GM19438 (cell line): ENCODE measurements around the gene RHBDD1.

Experiments used
- ATAC-seq: cut with Tn5 transposase; IDR thresholded peaks from one replicate; pipeline ENCODE4 v1.9.1; 2021; ENCODE audit warnings: low read depth; ENCODE audit not compliant: unreplicated experiment

Gene RHBDD1

DNA sequence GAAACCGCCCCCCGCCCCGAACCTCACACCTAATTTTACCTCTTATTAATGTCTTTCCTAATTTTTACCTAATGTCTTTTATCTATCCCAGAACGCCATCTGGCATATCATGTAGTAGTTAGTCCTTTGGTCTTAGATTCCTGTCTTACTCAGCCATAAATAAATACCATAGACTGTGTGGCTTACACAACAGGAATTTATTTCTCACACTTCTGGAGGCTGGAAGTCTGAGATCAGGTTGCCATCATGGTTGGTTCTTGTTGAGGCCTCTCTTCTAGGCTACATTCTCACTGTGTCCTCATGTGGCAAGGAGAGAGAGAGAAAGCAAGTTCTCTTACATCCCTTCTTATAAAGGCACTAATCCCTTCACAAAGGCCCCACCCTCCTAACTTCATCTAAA, 46.8 kb downstream of the RHBDD1 start:
- ATAC-seq, result no peak

DNA sequence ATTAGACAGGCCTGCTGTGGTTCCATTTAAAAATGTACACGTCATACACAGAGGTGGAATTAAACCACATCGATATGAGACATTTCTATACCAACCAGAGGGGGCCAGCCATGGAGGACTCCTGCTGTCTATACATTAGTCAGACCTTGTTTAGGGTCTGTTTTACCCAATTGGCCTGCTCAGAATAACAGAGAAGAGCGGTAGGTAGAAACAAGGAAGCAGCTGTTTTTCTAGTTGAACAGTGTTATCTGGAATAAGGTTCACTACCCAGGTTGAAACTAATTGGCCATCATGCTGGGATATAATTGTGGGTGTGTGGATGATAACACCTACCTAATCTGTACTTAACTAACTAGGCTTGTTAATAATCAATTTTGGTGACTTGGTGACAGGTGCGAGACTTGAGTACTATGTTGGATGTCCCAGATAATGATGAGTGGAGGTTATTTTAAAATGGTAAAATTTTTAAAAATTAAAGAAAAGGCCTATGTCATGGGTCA, 47.5 kb downstream of the RHBDD1 start:
- no peak for ATAC-seq

GRCh38 chr2:226884166-226884565, 48.3 kb downstream of the RHBDD1 start:
- ATAC-seq, result no peak

DNA sequence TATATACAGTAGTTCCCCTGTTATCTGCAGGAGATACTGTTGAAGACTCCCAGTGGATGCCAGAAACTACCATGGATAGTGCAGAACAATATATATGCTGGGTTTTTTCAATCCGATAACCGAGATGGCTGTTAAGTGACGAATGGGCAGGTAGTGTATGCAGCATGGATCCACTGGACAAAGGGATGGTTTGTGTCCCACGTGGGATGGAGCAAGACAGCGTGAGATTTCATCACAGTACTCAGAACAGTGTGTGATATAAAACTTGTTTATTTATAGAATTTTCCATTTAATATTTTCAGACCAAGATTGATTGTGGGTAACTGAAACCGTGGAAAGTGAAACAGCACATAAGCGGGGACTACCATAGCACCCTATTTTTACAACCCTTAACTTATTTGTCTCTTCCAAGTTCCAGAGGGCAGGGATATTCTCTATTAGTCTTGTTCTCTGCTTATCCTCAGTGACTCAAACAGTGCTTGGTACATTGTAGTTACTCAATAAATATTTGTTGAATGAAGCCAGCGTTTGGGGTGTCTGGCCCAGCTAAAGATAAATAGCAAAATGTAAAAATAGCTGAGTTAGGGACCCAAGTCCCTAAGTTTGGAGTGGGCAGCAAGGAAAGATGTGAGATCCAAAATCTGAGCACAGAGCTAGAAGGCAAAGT, 50.0 kb downstream of the RHBDD1 start:
- ATAC-seq, result no peak

- ATAC-seq, result no peak
Observed at GRCh38 chr2:226887940-226888339, 52.1 kb downstream of the RHBDD1 start.

- no peak for ATAC-seq
Observed at GRCh38 chr2:226888378-226888965, 52.6 kb downstream of the RHBDD1 start.

GRCh38 chr2:226888971-226889370, 53.1 kb downstream of the RHBDD1 start:
- ATAC-seq, result no peak

GRCh38 chr2:226890286-226890685, 54.4 kb downstream of the RHBDD1 start:
- no peak for ATAC-seq

DNA sequence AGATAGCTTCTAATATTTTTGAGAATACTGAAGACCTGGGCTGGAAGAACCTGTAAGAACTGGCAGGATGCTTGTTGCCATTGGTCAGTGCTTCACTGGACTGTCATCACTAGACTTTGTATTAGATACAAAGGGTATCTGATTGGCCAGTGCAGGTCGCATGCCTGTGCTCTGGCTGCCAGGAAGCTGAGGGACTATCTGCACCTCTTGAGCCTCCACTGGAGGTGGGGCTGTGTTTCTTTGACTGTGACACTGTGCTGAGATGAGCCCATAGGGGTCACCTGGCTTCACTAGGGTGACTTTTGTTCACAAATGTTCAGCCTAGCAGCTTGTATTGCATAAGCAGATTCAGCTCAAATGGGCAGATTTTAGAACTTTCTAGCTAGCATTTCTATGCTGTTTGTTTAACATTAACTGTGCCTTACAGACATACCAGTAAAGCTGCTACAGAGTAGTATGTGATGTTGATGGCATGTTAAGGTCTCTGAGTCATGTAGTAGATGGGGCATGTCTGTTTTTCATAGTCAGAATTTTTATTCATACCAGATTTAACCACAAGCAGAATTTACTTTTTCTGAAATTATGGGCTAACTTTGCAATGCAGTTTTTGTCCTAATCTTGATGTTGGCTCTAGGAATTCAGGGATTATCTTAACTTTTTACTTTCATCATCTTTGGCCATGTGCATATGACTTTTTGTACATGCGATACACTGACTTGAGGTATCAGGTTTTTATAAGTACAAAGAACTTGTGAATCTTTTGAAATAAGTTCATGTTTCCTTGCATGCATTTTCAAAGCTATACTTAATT, 56.1 kb downstream of the RHBDD1 start:
- ATAC-seq, result no peak

GRCh38 chr2:226892729-226893128, 56.9 kb downstream of the RHBDD1 start:
- ATAC-seq, result no peak

DNA sequence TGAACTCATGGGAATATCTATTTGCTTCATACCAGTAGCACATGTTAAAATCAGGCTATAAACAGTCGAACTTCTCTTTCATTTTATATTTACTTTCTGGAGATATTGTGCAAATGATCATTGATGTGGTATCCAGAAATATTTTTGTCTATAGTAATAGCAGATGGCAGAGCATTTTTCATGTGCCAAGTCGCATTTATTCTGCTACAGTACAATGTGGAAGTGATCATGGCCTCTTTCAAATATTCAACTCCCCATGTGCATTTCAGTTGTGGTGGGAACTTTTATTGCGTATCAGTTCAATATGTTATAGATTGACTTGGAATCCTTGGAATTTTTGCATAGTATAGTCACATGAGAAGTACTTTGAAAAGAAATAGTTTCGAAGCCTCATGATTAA, 57.4 kb downstream of the RHBDD1 start:
- no peak for ATAC-seq

DNA sequence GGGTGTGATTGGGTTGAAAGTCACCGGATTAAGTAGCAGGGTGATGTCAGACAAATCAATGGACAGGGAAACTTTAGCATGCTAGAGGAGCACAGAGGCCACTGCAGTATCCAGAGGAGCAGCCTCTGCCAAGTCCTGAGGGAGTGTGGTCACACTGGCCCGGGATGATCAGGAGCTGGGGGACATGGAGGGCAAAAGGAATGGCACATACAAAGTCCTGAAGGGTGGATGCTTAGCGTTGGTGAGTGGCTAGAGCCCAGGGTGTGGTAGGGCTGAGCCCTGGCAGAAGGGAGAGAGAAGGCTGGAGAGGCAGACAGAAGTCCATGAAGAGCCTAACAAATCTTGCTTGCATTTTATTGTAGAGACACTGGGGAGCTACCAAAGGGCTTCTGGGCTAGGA, 58.9 kb downstream of the RHBDD1 start:
- no peak for ATAC-seq

- ATAC-seq, result no peak
Observed at GRCh38 chr2:226895579-226895978, 59.7 kb downstream of the RHBDD1 start.

GRCh38 chr2:226898121-226898520, 62.3 kb downstream of the RHBDD1 start:
- ATAC-seq, result no peak

DNA sequence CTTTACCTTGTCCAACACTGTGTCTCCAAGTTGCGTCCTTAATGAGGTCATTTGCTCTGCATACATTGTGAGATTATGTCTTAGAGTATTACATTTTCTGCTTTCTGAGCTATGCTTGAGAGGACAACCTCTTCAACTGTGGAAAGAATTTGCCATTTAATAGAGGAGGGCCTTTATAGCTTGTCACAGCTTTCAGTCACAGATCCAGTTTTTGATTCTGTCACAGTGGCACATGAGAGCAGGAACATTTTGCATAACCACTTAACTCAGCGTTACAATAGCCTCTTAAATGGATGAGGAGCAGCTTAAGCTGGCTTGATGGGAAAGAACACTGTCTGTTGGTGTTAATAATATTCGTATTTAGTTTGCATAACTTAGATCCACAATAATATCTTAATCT, 63.0 kb downstream of the RHBDD1 start:
- no peak for ATAC-seq

- no peak for ATAC-seq
Observed at GRCh38 chr2:226902041-226902966, 66.5 kb downstream of the RHBDD1 start.

GRCh38 chr2:226903179-226903578, 67.3 kb downstream of the RHBDD1 start:
- ATAC-seq, result no peak

- peak; percentile 19 for ATAC-seq
Observed at GRCh38 chr2:226904592-226904991, 68.7 kb downstream of the RHBDD1 start.

DNA sequence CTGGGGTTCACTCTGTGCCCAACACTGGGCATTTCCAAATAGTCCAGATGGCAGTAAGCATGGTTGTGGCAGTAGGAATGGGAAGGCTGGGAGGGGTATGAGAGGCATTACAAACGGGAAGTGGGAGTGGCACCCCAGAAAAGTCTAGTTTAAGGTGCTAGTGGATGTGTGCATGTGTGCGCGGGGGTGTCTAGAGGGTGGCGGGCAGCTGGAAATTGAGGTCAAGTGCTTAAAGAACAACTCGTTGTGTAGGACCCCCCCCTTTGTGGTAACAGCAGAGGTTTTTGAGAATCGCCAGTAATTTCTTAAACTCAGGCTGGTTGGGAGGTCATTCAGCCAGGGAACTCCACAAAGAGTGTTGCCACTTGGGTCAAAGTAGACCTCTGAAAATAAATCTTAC, 69.9 kb downstream of the RHBDD1 start:
- ATAC-seq, result peak; percentile 35

DNA sequence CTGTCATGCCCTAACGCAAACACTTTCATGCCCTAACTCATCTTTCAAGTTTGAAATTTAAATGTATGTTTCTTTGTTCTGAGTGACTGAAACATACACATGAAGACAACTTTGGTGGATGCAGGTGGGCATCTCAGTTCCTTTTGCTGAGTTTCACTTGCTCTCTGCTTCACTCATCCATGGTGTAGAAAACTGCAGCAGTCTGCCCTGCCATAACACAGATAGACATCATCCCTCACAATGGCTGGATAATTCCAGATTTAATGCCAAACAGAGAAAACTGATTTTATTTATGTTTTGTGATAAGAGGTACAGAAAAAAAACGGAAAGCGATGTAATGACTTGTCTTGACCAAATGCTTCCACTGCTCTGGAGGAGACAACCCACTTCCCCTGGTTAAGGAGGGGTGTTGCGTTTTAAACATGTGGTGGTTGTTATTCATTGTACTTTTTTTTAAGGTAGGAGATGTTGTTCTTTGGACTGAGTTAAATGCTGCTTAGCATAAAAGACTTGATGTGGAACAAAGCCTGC, 70.4 kb downstream of the RHBDD1 start:
- peak; percentile 75 for ATAC-seq
